HG03066 (cell line): Measurements from ENCODE around the gene AGTRAP.

ENCODE experiments used
- ATAC-seq: cut with Tn5 transposase; IDR thresholded peaks from one replicate; pipeline ENCODE4 v1.9.1; 2021; ENCODE audit warnings: low read depth; ENCODE audit not compliant: unreplicated experiment

AGTRAP gene

DNA sequence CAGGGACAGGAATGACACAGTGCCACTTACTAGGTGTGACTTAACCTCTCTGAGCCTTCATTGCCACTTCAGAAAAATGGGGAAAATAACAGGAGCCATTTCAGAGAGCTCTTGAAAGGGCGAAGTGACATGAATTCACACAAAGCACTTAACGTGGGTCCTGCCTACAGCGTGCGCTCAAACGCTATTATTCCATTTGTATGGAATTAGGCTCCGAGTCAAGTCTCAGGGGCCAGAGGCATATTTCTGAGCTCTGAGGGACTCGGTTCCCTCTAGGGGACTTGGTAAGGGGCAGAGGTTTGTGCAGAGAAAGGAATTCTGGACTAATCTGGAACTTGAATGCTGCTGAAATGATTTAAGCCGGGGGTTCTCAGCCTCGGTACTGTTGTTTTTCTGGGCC lies 30.3 kb upstream of the AGTRAP start:
- ATAC-seq: no peak

DNA sequence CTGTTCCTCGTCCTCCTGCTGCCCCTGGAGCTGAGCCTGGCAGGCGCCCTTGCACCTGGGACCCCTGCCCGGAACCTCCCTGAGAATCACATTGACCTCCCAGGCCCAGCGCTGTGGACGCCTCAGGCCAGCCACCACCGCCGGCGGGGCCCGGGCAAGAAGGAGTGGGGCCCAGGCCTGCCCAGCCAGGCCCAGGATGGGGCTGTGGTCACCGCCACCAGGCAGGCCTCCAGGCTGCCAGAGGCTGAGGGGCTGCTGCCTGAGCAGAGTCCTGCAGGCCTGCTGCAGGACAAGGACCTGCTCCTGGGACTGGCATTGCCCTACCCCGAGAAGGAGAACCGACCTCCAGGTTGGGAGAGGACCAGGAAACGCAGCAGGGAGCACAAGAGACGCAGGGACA lies 29.6 kb upstream of the AGTRAP start:
- no peak for ATAC-seq

DNA sequence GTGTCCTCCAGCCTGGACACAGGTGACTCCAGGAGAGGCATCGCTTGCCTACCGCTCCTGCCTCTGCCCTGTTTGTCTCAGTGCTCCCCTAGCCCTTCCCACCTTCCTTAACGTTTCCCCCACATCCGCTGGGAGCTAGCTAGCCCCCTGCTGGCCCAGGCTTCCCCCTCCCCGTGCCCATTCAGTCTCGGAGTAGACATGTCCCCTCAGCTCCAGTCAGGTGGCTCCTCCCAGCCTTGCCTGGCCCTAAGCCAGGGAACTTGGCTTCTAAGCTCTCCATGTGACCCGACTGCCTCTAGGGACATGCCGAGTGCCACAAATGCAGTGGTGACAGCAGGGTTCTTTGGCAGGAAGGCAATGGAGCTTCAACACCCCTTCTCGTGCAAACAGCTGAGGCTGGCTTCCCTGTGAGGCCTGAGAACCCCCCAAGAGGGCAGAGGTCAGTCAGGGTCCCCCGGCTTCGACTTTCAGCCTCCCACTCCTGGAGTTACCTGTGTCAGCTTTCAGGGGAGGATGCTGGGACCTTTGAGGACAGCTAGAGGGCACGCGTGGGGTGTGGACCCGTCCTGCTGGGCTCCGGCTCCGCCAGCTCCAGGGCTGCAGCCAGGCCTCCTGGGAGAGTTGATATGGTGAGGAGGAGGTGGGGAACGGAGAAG lies 28.2 kb upstream of the AGTRAP start:
- ATAC-seq: no peak

DNA sequence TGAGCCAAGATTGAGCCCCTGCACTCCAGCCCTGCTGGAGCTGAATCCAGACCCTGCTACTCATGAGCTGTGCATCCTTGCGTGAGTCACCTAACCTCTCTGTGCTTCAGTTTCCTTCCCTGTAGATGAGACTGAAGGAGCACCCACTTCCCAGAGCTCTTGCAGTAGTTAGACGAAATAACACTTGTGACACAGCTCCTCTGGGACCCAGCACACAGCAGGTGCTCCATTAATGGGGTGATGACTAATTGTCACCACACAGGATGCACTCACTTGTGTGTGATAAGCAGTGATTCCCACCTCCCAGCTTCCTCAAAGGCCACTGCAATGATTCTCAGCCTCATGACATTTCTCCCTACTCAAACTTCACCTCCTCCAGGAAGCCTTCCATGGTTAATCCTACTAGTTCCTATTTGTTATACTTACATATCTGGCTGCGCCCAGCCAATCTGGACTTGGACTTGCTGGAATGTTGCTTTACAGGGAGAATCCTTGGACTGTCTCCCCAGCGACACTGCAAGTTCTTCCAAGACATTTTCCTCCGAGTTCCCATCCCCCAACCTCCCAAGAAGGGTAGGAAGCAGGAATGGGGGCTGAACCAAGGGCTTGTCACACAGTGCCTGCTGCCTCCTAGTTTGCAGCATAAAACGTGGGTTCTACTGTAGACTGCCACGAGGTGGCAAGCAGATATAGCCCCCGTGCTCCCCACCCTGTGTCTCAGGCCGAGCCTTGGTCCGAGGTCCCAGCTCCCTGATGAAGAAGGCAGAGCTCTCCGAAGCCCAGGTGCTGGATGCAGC lies 27.2 kb upstream of the AGTRAP start:
- no peak for ATAC-seq

DNA sequence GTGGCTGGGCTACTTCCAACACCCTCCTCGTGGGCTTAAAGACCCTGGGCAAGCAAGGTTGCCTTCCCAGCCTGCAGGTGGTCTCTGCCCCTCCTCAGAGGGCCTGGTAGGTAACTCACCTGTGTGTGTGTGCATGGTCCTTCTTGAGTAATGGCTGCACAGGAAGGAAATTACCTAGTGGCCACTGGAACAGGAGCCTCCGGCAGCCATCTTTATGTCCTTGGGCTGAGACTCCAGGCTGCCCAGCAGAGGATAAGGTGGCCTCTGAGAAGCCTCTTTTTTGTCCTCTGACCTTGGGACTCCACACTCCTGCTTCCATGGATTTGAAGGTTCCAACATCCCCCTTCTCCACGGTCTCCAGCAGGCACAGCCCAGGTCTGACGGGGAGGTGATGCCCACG lies 24.4 kb upstream of the AGTRAP start:
- ATAC-seq: no peak

DNA sequence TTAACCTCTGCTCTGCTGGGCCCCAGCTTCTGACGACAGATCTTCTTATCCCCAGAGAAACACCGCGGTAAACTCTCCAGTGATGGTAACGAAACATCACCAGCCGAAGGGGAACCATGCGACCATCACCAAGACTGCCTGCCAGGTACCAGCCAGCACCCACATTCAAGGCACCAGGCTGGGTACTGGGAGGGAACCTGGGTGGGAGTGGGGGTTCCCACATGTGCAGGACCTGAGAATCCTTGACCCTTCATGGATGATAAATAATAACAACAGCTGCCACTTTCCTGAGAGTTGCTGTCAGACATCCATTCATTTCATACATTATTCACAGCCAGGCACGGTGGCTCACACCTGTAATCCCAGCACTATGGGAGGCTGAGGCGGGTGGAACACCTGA lies 23.7 kb upstream of the AGTRAP start:
- no peak for ATAC-seq

DNA sequence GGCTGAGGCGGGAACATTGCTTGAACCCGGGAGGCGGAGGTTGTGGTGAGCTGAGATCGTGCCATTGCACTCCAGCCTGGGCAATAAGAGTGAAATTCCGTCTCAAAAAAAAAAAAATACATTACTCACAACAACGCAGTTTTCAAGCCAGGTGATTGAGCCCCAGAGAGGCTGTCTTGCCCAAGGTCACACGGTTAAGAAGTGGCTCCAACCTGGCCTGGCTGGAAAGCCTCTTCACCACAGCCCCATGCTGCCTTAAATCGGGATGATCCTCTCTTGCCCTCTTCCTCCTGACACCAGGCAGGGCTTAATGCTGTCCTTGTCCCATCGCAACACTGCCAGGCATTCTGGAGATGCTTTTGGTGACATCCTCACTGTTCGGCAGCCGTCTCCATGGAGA lies 22.8 kb upstream of the AGTRAP start:
- ATAC-seq: no peak

DNA sequence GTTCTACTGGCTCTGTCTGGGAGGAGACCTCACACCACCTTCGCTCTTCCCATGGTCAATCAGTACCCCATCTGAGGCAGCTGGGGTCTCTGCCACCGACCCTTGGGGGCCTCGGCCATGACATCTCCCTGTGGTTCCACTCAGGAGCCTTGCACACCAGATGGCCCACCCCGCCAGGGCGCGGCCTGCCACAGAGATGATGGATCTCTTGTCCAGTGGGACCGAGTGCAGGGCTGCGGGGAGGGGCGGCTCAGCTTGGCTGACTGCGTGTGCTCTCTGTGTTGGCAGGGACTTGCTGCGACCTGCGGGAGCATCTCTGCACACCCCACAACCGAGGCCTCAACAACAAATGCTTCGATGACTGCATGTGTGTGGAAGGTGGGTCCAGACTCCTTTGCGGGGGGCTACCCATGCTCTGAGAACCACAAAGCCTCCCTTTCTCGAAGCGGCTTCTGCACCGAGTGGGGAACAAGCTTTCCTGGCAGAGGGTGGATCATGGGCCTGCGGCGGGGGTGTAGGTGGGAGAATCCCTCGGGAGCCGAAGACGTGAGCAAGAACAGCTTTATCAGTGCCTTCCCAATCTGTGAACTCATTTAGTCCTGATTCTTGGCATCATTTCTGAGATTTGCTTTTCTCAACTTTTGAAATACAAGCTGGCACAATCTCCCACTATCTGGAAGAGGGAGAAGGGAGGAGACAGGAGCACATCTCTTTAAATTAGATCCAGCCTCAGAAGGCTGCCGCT lies 20.9 kb upstream of the AGTRAP start:
- no peak for ATAC-seq

DNA sequence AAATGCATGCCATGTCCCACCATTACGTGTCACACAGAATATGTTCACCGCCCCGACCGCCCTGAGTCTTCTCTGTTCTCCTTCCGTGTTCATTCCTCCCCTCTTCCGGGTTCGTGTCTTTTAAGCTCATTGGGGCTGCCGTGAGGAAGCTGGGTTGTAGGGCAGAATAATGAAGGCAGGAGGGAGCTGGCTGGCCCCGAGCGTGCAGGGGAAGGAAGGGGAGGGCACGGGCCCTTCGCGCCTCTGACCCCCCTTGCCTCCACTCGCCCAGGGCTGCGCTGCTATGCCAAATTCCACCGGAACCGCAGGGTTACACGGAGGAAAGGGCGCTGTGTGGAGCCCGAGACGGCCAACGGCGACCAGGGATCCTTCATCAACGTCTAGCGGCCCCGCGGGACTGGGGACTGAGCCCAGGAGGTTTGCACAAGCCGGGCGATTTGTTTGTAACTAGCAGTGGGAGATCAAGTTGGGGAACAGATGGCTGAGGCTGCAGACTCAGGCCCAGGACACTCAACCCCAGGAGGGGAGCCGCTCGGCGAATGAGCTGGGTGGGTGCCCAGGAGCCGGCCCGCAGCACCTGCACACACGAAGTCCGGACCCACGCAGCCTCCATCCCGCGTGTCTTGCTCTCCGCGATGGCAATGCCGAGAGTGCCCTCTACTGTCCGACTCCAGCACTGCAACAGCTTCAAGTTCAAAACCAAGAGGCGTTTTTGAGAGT lies 16.5 kb upstream of the AGTRAP start:
- ATAC-seq: no peak

DNA sequence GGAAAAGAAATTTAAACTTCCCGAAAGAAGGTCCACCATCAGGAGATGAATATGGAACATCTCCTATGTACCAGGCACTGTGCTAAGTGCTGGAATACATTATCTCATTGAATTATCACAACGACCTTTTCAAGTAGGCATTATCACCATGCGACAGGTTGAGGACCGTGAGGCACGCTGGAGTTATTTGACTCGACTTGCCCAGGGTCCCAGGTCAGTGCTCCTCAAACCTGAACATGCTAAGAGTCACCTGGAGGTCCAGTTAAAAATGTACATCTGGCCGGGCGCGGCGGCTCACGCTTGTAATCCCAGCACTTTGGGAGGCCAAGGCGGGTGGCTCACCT lies 15.9 kb upstream of the AGTRAP start:
- ATAC-seq: no peak

DNA sequence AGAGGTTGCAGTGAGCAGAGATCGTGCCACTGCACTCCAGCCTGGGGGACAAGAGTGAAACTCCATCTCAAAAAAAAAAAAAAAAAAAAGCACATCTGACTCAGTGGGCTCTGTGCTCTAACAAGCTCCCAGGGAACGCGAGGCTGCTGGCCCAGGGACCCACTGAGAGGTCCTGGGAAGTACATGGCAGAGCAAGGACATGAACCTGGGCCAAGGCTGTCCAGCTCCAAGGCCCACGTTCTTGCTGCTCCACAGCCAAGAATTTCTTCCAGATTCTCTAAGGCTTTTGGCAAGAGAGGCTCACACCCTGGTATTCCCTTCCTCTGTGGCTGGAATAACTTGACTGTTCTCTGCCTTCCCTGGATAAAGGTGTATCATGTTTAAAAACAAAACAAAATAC lies 15.4 kb upstream of the AGTRAP start:
- no peak for ATAC-seq

DNA sequence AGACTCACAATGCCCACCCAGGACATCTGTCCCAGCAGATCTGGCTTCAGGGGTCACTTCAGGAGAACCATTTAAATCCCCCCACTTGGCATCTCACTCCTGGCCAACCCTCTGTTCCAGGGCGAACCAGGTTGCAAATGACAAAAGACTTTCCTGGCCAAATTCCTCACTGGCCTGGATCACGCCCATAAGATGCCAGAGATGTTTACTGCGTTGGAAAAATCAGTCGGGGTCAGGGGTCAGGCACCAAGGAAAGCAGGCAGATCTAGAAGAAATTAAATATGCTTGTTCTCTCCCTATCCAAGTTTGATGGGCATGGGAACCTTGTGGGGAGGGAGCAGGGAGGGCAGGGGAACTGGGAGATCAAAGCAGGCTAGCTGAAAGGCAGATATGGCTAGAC lies 14.6 kb upstream of the AGTRAP start:
- no peak for ATAC-seq

DNA sequence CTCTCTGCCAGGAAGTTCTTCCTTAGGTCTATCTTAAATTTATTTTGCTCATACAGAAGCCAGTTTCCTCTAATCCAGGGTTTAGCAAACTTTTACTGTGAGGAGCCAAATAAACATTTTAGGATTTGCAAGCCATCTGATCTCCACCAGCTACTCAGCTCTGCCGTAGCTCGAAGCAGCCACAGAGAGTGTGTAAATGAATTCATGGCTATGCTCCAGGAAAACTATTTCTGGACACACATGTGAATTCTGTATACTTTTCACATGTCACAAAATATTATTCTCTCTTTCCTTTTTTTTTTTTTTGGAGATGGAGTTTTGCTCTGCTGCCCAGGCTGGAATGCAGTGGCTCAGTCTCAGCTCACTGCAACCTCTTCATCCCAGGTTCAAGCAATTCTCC lies 13.4 kb upstream of the AGTRAP start:
- no peak for ATAC-seq

DNA sequence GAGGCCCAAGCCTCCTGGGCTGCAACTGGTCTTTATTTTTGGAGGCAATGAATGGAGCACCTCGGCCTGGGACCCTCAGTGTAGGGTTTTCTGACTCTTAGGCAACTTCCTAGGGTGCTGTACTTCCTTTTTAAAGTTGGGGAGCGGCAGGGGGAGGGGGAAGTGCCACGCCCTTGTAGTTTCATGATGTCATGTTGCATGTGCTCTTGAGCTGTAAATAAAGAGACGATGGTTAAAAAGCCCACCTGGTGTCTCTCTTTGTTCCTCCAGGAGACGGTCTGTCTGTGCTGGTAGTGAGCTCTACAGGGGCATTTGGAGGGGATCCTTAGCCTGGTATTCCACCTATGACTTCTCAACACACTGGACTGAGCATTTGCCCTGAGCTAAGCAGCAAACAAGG lies 10.3 kb upstream of the AGTRAP start:
- ATAC-seq: no peak

DNA sequence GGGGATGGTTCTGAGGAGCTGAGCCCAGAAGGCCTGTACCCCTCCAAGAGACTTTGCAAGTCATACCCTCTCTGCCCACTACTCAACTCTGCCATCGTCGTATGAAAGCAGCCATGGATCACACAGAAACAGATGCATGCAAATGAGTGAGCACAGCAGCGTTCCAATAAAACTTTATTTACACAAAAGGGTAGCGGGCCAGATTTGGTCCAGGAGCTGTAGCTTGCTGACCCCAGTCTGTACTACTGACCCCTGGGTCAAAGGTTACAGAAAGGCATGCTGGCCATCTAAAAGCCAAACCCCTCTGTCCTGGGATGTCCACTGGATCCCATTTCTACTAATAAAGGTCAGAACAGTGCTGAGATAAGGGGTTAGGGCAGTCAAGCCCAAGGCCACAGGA lies 8.8 kb upstream of the AGTRAP start:
- ATAC-seq: no peak

DNA sequence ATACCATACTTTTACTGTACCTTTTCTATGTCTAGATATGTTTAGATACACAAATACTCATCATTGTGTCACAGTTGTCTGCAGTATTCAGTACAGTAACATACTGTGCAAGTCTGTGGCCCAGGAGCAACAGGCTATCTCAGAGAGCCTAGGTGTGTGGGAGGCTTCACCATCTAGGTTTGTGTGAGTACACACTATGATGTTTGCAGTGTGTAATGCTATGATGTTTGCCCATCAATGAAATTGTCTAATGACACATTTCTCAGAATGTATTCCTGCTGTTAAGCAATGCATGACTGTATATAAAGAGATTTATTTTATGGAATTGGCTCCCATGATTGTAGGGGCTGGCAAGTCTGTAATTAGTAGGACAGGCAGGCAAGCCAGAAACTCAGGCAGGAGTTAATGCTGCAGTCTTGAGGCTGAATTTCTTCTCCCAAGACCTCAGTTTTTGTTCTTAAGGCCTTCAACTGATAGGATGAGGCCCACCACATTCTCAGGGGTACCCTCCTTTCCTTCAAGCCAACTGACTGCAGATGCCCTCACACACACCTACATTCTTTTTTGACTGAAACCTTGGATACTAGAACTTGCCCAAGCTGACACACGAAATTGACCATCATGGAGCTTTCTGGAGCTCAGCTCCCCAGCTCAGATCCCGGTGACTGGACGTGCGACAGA lies 7.7 kb upstream of the AGTRAP start:
- no peak for ATAC-seq

DNA sequence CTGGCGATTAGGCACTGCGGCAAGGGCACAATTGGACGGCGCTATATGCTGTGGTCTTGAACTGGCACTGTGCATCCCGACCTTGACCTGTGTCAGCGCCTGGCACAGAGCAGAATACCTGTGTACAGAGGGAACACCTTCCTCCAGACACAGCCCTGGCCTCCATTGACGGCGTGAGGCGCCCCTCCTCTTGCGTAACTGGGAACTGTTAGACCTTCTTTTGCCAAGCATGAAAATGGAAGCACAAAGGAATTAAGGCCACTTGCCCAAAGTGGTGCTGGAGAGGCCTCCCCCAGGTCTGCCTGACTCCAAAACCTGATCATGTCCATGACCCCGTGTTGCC lies 6.8 kb upstream of the AGTRAP start:
- ATAC-seq: no peak

DNA sequence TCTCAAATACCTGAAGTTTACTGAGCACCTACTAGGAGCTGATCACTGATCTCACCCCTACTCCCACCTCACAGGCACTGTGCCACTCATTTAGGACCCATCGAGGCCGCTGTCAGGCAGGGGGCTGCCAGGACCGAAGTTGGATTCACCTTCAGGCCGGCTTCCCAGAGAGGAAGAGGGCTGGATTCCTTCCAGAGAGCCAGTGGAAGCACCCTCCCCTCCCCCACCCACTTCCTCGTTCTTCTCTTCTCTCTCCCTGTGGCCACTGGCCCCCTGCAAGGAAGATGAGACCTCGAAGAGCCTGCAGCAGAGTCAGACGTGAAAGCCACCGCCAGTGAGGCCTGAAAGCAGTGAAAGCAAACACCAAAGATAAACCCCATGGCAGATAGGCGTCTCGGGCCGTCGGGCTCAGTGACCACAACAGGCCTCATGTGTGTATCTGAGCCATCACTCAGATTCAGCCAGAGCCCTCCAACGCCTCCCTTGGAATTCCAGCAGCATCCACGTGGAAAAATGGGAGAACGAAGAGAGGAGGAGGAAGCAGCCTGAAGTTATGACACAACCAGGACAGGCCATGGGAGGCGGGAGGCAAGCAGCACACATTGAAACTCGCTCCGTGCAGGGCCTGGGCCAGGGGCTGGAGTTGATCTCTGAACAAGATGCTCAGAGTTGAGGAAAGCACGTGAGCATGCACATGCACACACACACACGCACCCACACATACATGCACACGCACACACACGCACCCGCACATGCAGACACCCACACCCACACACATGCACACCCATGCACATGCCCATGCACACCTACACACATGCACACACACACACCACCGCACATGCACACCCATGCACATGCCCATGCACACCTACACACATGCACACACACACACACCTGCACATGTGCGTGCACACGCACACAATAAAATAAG lies 6.2 kb upstream of the AGTRAP start:
- ATAC-seq: no peak

DNA sequence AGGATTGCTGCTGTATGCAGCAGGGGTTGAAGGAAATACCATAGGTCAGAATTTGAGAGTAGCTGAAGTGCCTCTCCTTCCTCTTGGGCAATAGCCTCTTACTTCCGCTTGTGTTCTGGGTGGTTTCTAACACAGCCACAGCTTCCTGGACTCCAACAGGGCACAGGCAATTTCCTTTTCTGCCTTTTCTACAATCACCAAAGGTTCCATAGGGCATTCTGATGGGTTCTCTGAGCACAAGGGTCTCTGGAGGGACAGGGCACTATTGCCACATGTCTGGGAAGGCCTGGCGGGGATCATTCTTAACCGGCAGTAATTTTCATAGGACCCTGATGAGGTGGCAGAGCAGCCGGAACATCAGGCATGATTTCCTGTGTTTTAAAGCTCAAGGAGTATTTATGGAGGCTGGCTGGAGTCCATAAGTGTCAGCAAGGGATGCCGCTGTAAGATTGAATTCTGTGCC lies 5.5 kb upstream of the AGTRAP start:
- no peak for ATAC-seq
